GM19035 (cell line): ENCODE results near the gene MTFP1.
"Not testable (repeated sequence)": the region's sequence is repeated elsewhere in the genome, so short reads cannot be mapped to it uniquely, and the experiment has no call there.

ENCODE experiments used
- ATAC-seq: cut with Tn5 transposase; IDR thresholded peaks from one replicate; pipeline ENCODE4 v1.9.1; 2021; ENCODE audit not compliant: unreplicated experiment

Gene MTFP1

DNA sequence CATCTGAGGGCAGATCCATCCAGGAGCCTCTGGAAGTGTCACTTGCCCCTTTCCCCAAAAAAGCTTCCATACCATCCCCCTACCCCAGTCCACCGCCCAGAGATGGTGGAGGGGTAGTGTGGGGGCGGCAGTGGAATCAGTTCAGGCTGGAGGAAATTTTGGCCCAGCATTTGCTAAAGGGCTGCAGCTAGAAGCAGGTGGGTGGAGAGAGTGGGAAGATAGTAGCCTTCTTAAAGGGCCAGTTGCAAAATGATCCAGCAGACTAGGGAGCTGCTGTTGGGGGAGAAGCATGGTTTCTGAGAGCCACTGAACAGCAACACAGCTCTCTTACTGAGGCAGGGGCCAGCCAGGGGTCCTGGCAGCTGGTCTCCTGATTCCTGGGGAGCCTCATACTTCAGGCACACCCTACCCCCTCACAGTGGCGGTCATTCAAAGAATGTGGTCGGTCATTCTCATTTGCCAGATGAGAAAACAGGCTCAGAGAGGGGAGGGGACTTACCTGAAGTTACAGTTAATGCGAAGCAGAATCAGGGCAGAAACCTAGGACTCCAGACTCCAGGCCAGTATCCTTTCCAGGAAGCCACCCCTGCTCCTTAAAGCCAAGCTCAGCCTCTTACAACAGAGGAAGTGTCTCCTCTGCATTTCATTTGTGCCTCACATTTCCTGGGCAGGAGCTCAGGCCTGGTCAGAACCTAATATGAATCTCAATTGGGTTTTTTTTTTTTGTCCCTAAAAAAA is 23.4 kb upstream of the MTFP1 start:
- ATAC-seq: no peak

DNA sequence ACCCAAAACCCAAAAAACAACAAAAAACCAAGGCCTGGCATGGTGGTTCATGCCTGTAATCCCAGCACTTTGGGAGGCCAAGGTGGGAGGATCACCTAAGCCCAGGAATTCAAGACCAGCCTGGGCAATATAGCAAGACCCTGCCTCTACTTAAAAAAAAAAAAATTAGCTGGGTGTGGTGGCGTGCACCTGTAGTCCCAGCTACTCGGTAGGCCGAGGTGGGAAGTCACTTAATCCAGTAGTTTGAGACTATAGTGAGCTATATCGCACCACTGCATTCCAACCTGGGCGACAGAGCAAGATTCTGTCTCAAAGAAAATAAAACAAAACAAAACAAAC is 22.8 kb upstream of the MTFP1 start:
- ATAC-seq: not testable (repeated sequence)

DNA sequence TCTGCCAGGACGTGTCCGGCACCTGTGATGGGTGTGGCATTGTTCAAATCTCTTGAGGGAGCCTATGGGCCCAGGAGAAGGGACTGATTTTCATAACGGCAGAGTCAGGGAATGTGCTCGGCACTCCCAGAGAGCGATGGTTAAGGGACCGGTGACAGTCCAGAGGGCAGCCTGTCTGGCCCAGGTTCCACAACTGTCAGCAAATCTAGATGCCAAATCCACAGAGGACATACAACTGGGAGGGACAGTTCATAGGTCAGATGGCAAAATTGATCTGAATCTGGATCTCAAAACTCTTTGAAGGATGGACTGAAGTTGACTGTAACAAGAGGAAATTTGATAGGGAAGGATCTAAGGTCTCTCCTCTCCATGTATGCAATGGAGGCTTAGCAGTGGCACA is 21.3 kb upstream of the MTFP1 start:
- no peak for ATAC-seq

DNA sequence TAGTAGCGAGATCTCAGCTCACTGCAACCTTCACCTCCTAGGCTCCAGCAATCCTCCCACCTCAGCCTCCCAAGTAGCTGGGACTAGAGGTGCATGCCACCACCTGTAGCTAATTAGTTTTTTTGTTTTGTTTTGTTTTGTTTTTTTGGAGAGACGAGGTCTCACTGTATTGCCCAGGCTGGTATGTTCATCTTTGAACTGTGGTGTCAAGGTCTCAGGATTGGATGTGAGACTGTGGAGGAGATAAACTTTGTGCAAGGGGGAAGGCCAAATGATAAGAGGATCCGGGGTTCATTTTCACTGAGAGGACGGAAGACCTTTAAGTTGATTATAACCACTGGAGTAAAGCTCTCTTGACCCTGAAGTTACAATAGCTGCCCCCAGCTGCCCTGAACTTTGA is 19.8 kb upstream of the MTFP1 start:
- no peak for ATAC-seq

GRCh38 chr22:30406400-30406799 is 19.2 kb upstream of the MTFP1 start:
- no peak for ATAC-seq

DNA sequence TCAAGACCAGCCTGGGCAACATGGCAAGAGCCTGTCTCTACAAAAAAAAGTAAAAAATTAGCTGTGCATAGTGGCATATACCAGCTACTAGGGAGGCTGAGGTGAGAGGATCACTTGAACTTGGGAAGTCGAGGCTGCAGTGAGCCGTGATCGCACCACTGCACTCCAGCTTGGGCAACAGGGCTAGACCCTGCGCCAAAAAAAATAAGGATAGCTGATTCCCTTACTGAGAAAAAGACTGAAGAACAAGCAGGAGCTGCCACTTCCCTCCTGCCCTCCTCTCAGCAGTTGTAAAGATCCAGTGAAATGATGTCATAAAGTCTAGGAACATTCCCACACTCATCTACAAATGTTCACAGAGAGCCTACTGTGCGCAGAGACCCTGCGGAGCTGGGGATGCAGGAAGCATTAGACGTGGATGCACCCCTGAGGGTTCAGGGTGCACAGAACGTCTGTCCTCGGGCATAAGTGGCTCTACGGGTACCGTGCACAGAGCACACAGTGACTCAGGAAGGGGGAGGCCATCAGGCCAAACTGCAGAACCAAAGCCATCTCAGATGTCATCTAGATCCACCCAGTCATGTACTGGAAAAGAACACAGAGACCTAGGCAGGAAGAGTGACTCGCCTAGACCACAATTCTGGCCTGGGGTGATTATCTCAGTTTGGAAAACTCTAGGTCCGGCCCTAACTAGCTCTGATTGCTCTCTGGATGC is 17.0 kb upstream of the MTFP1 start:
- ATAC-seq: no peak

DNA sequence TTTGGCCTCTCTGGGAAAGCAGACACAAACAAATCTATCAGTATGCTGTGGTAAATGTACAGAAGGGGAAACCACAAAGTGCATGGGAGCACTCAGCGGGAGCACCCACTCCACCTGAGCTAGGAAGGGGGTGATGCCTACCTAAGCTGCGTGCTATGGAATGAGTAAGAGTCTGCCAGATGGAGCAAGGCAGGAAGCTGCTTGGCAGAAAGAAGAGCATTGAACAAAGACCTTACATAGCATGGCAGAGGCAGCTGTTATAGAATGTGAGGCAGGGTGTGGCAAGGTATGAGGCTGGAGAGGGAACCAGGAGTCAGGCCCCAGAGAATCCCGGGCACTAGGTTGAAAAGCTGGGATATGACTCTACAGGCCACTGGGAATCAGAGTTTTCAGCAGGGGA is 13.8 kb upstream of the MTFP1 start:
- no peak for ATAC-seq

GRCh38 chr22:30413001-30413400 is 12.6 kb upstream of the MTFP1 start:
- no peak for ATAC-seq

- ATAC-seq: no peak
Measured at GRCh38 chr22:30413745-30414524, 11.6 kb upstream of the MTFP1 start.

GRCh38 chr22:30414525-30415047 is 11.0 kb upstream of the MTFP1 start:
- no peak for ATAC-seq

DNA sequence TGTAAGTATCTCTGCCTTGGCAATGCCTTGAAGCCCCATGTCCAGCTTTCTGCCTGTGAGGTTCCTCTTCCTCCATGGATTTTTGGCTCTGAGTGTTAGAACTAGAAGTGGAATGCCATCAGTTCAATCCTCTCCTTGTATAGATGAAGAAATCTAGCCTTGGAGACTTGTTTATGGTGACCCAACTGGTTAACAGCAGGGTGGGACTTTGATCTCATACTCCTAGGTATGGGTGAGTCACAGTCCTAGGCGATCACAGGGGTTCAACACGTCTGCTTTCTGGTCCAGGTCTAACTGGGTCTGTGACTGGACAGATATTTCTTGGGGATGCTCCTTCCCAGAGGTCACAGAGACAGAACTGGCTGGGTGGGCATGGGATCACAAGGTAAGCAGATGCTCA is 9.2 kb upstream of the MTFP1 start:
- no peak for ATAC-seq

- ATAC-seq: no peak
Measured at GRCh38 chr22:30416837-30417236, 8.7 kb upstream of the MTFP1 start.

DNA sequence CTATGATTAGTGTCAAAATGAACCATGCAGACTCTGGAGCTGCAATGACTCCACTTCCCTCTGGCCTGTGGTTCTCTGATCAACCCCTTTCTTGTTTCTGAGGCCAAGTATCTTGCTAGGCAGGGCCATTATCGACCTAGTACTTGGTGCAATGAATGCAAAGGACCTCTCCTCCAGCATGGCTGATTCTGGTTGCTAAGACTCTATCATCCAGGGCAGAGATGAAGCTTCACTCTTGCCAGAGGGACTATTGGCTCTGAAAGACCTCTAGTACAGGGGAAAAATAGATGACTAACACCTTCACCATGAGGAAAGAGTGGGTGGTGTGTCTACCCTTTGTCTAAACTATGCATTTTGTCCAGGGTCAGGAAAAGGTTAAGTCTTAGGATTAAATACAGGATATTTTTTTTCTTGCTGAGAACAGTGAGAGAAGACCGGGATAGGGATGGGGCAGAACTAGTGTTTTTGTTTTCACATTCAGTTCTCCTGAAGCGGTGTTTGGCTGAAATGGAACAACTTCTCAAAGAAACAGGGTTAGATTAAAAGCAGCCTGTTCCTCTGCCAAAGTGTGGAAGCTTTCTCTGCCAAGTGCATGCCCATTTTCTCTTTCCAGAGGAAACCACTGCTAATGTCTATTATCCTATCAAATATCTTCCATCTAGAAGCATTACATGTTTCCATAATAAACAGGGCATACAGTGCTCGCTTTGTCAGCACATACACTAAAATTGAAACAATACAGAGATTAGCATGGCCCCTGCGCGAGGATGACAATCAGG is 5.0 kb upstream of the MTFP1 start:
- ATAC-seq: no peak

DNA sequence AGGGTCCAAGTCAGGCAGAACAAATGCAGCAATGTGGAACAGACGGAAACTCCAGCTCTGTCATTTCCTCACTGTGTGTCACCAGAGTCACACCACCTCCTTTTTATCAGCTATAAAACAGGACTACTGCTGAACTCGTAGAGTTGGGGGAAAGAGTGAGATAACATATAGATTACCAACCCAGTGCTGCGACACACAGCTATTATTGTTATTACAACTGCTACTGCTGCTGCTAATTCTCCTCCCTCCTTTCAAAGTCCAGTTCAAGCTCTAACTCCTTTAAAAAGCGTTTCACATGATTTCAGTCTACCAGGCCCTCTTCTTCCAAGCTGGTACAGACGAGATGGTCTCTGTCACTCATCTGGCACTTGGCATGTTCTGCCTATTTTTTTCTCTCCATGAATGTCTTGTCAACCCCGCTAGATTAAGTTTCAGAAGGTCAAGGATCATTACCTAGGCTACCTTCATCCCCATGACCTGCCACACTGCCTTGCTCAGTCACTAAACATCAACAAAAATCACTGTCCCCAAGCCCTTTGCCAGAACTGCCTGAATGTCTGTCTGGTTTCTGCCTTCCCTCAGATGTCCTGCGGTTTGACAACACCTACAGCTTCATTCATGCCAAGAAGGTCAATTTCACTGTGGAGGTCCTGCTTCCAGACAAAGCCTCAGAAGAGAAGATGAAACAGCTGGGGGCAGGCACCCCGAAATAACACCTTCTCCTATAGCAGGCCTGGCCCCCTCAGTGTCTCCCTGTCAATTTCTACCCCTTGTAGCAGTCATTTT is 3.7 kb upstream of the MTFP1 start:
- ATAC-seq: no peak

DNA sequence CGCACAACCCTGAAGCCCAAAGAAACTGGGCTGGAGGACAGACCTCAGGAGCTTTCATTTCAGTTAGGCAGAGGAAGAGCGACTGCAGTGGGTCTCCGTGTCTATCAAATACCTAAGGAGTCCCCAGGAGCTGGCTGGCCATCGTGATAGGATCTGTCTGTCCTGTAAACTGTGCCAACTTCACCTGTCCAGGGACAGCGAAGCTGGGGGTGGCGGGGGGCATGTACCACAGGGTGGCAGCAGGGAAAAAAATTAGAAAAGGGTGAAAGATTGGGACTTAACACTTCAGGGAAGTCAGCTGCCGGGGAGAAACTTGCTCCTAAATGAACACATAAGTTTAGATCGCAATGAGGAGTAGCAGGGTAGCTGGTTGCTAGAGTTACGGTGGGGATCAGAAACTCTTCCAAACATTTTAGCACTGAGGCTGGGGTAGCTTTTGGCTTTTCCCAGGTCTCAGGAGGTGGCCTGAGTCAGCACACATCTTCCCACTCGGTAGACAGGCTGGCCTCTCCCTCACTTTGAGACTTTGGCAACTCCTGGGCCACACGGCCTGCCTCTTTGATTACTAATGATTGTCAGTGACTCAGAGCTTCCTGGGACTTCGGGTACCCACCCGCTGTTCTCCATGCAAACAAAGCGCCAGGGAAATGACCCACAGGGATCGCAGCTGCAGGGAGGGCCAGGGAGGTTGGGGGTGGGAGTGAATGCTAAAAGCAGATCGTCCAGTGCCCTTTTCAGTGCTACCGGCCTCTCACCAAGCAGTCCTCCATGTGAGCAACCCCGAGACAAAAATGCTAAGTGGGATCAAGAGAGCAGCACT is 2.9 kb upstream of the MTFP1 start:
- ATAC-seq: no peak

DNA sequence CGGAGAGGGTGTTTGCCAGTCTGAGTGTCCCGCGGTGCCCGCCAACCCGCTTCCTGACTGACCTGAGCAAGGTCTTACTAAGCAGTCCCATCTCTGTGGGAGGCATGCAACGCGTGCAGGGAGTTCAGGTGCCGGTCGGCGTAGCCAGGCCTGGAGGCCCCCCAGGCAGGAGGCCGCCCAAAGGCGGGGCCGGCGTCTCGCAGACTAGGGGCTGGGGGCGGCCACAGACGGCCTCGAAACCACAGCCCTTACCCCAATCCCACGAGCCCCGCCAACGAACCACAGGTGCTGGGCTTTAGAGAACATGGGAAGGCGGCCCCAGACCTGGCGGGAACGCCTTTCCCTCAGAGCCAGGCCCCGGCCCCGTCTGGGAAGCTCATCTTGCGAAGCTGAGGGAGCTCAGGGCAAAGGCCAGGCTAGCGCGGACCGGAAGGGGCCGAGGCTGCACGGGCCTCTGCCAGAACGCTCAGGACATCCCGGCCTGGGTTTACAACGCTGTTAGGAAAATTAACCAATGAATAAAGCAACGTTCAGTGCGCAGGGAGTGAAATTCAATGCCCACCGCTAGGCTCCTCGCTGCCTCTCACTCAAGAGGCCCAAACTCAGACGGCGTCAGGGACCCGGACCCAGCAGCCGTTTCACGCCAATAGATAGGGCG is 2.1 kb upstream of the MTFP1 start:
- peak; percentile 32 for ATAC-seq

DNA sequence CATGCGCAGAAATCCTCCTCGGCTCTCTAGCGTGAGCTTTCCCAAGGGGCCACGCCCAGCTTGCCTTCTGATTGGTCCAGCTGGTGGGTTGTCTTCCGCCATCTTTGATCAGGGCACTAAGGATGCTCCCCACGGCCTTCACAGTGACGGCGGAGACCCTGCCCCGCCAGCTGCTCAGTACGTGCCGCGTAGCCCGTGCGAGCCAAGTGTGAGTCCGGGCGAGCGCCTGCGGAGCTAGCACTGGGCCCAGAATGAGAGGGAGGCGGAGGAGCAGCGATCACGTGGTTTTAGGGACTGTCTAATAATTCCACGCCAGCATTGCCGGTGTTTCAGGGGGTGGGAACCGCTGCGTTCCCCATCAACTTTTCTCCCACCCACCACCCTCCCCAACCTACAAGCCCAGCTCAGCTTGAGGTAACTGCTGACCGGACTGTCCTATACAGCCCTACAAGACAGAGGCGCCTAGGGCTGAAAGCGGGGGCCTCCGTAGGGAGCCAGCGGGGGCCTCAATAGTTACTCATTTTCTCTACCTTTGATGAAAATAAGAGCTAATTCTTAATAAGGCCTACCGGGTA is 1.5 kb upstream of the MTFP1 start:
- peak; percentile 89 for ATAC-seq

- ATAC-seq: no peak
Measured at GRCh38 chr22:30424534-30425326, 838 bp upstream of the MTFP1 start.
